Small intestine (tissue), 7 donors: Measurements from ENCODE around the gene RPL6. TPM values are rescaled to one million over a fixed set of nuclear protein-coding genes. Genes with fewer than 3 reads are reported as not detected.

Source experiments
- DNase-seq, 2 donors: peaks; one replicate each; pipeline versions ENCODE4 v3.0.0 to v3.0.0-alpha.2; 2013
- FAIRE-seq: peaks from 2 replicates; lab custom pipeline; 2012; peaks lifted over from hg19 to GRCh38; lab: Jason Lieb, UNC
- H3K27ac ChIP-seq, 3 donors: one replicate each; pipeline ENCODE4 v1.5.1; 2013; ENCODE audit warnings: low read length in 2 of 3, mild to moderate bottlenecking in 2 of 3, control low read depth in 1 of 3, inconsistent platforms in 1 of 3, low read depth in 1 of 3, moderate library complexity in 1 of 3
- H3K27me3 ChIP-seq, 3 donors: one replicate each; pipeline ENCODE4 v1.6.1; 2013; ENCODE audit warnings: low read length in 3 of 3, inconsistent platforms in 1 of 3; ENCODE audit not compliant: control insufficient read depth in 3 of 3, insufficient read depth in 3 of 3
- H3K36me3 ChIP-seq, 3 donors: one replicate each; pipeline ENCODE4 v1.6.1; 2013; ENCODE audit warnings: low read length in 3 of 3, inconsistent platforms in 1 of 3, low read depth in 1 of 3, mild to moderate bottlenecking in 1 of 3, moderate library complexity in 1 of 3; ENCODE audit not compliant: control insufficient read depth in 3 of 3, insufficient read depth in 2 of 3
- H3K4me1 ChIP-seq, 3 donors: one replicate each; pipeline ENCODE4 v1.6.1; 2013; ENCODE audit warnings: low read length in 2 of 3, inconsistent platforms in 1 of 3, low read depth in 1 of 3, mild to moderate bottlenecking in 1 of 3, moderate library complexity in 1 of 3; ENCODE audit not compliant: control insufficient read depth in 3 of 3, insufficient read depth in 2 of 3
- H3K4me3 ChIP-seq, 3 donors: one replicate each; pipeline ENCODE4 v1.5.1; 2013; ENCODE audit warnings: low read length in 3 of 3, control low read depth in 1 of 3, inconsistent platforms in 1 of 3, low read depth in 1 of 3, mild to moderate bottlenecking in 1 of 3, moderate library complexity in 1 of 3
- H3K9me3 ChIP-seq, 2 donors: one replicate each; pipeline ENCODE4 v1.6.1; 2013; ENCODE audit warnings: low read depth in 1 of 2, low read length in 1 of 2; ENCODE audit not compliant: control insufficient read depth in 2 of 2, insufficient read depth in 1 of 2
- WGBS, 3 donors: extraction: QIAGEN DNeasy Blood & Tissue Kit; methylation state at CpG; one replicate each; pipeline ENCODE4 v1.1.7; 2013; 5-methylcytosine and 5-hydroxymethylcytosine counted together
- polyA plus RNA-seq, 4 donors: library from polyadenylated mRNA; stranded (reverse) in 3 of 4; unstranded in 1 of 4; fragments of 200-250 nt in 3 of 4; fragments of 120-200 nt in 1 of 4; gene quantifications; one replicate each; pipeline versions ENCODE4 v1.2.1 to v1.2.3, GENCODE V29; 2013
- donor health status: healthy with polysubstance abuse.
- donor health status: control.
- donor health status: control.
- donor health status: Bipolar disorder and iron deficiency.
- donor health status: healthy.

RPL6 gene
- polyA plus RNA-seq, 4 donors = 1,016 to 2,257 (median 1,951) TPM

DNA sequence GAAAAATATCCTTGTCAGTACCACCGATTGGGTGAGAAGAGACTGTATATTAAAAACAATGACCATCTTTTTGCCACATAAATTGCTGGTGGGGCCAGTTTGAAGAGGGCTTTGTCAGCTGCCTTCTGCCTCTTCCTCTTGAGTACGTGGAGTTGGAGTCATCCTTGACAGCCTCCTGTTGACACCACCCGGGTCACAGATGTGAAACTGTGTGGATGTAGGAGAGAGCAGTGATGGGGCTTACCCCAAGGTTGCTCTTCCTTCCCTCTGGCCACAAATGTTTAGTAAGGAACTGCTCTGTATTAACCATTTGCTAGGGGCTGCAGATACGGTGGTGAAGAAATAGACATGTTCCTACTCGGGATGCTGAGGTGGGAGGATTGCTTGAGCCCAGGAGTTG lies 21.5 kb upstream of the RPL6 start:
- Histone ChIP-seq H3K27me3 (no peaks in the 10 kb centered on the region), H3K27ac (no peak overlapping the region), H3K4me3 (no peak overlapping the region), H3K4me1 (no peaks in the 10 kb centered on the region), H3K9me3 (no peaks in the 10 kb centered on the region), H3K36me3 (peaks cover 0 to 7% (median 2%) of the 10 kb centered on the region in 3 donors)
- FAIRE-seq (no peak), DNase-seq (no peak)
- 79 to 86% (median 84%) methylated on average over 5 of the region's 5 CpGs for WGBS, 3 donors

DNA sequence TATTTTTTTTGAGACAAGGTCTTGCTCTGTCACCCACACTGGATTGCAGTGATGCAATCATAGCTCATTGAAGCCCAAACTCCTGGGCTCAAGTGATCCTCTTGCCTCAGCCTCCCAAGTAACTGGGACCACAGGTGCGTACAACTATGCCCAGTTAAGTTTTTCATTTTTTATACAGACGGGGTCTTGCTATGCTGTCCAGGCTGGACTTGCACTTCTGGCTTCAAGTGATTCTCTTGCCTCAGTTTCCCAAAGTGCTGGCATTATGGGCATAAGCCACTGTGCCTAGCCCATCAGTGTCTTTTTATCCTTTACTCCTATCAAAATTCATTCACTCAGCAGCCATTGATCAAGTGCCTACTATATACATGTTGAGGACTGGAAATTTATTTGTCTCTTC lies 18.4 kb upstream of the RPL6 start:
- FAIRE-seq = no peak
- H3K4me3 ChIP-seq = no peak overlapping the region
- H3K27ac ChIP-seq = no peak overlapping the region
- H3K27me3 ChIP-seq = no peaks in the 10 kb centered on the region
- no peak for DNase-seq
- H3K9me3 ChIP-seq = no peaks in the 10 kb centered on the region
- H3K36me3 ChIP-seq = peaks cover 0 to 7% (median 2%) of the 10 kb centered on the region in 3 donors
- WGBS, 3 donors = 98% methylated on average over 2 of the region's 2 CpGs
- peaks cover 0 to 3% (median 0%) of the 10 kb centered on the region in 3 donors for H3K4me1 ChIP-seq

DNA sequence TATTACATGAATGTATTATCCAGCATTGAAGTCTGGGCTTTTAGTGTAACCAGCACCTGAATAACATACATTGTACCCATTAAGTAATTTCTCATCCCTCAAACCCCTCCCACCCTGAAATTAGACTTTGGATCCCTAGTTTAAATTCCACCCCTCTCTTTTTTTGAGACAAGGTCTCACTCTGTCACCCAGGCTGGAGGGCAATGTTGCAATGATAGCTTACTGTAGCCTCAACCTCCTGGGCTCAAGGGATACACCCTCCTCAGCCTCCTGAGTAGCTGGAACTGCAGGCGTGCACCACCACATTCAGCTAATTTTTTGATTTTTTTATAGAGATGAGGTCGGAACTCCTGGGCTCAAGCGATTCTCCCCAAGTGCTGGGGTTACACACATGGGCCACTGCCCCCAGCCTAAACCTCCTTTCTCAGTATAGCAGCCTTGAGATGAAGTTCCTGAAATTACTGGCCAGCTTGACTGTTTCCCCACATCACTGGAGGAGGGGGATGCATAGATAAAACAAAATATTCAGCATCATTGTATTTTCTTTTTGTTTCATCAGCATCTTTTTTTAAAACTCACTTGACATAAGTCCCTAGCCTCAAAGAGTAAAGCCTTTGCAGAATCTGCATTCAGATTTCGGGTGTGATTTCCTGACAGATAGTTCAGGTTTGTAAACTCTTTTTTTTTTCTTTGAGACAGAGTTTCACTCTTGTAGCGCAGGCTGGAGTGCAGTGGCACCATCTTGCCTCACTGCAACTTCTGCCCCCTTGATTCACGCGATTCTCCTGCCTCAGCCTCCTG lies 16.4 kb upstream of the RPL6 start:
- WGBS, 3 donors = 86 to 94% (median 93%) methylated on average over 7 of the region's 7 CpGs
- DNase-seq (no peak), FAIRE-seq (no peak)
- Histone ChIP-seq H3K27ac (no peak overlapping the region), H3K27me3 (no peaks in the 10 kb centered on the region), H3K36me3 (peaks cover 0 to 7% (median 2%) of the 10 kb centered on the region in 3 donors), H3K4me3 (no peak overlapping the region), H3K4me1 (peaks cover 0 to 5% (median under 1%) of the 10 kb centered on the region in 3 donors), H3K9me3 (no peaks in the 10 kb centered on the region)

DNA sequence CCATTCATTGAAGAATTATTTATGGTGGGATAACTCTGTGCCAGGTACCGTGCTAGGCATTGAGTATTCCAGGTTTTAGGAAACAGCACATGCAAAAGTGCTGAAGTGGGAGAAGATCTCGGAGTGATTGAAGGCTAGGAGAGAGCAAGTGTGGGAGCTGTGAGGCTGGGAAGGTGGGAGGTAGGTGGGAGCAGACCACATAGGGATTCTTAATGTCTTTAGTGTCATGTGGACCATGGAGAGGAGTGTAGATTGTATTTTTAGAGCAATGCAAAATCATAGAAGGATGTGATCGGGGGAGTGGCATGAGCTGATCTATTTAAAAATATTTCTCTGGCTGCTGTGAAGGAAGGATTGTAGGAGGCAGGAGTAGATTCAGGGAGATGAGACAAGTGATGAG lies 14.7 kb upstream of the RPL6 start:
- WGBS, 3 donors = 90 to 95% (median 92%) methylated on average over 3 of the region's 3 CpGs
- peaks cover 0 to 10% (median 3%) of the 10 kb centered on the region in 3 donors for H3K4me1 ChIP-seq

DNA sequence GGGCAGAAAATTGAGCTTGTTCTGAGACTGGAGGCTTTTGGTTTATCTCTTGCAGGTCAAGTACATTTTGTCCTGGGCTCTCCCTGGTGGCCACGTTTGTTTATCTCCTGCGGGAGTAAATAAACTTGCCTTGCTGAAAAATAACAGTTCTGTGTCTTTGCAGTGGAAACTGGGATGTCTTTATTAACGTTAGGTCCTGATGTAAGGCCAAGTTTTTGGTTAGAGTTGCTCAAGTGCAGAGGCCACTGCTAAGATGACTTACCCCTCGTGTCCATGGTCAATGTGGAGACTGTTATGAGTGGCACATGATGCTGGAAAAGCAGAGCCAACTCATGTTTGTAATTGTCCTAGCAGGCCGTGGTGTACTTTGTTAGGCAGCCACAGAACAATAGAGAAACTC lies 13.1 kb upstream of the RPL6 start:
- 60 to 69% (median 68%) methylated on average over 5 of the region's 5 CpGs for WGBS, 3 donors
- H3K27ac ChIP-seq = no peak overlapping the region
- no peak for FAIRE-seq

More for the DNA sequence above, 14.7 kb upstream of the RPL6 start:
- Histone ChIP-seq H3K4me3 (no peak overlapping the region), H3K27me3 (no peaks in the 10 kb centered on the region), H3K27ac (no peak overlapping the region), H3K36me3 (peaks cover 0 to 5% (median 0%) of the 10 kb centered on the region in 3 donors), H3K9me3 (no peaks in the 10 kb centered on the region)
- no peak for DNase-seq
- FAIRE-seq = no peak

GRCh38 chr12:112421363-112421762 lies 12.0 kb upstream of the RPL6 start:
- H3K9me3 ChIP-seq = no peaks in the 10 kb centered on the region
- FAIRE-seq (no peak), DNase-seq (no peak)
- no peak overlapping the region for H3K27ac ChIP-seq
- peaks cover 0 to 10% (median 3%) of the 10 kb centered on the region in 3 donors for H3K4me1 ChIP-seq
- WGBS, 3 donors = 92 to 100% (median 95%) methylated on average over 1 of the region's 1 CpG
- H3K27me3 ChIP-seq = no peaks in the 10 kb centered on the region
- no peak overlapping the region for H3K4me3 ChIP-seq
- peaks cover 0 to 5% (median 0%) of the 10 kb centered on the region in 3 donors for H3K36me3 ChIP-seq

More for the DNA sequence above, 13.1 kb upstream of the RPL6 start:
- DNase-seq = no peak
- H3K9me3 ChIP-seq = no peaks in the 10 kb centered on the region
- peaks cover 0 to 5% (median 0%) of the 10 kb centered on the region in 3 donors for H3K36me3 ChIP-seq
- no peak overlapping the region for H3K4me3 ChIP-seq
- no peaks in the 10 kb centered on the region for H3K27me3 ChIP-seq
- H3K4me1 ChIP-seq = peaks cover 0 to 10% (median 3%) of the 10 kb centered on the region in 3 donors

DNA sequence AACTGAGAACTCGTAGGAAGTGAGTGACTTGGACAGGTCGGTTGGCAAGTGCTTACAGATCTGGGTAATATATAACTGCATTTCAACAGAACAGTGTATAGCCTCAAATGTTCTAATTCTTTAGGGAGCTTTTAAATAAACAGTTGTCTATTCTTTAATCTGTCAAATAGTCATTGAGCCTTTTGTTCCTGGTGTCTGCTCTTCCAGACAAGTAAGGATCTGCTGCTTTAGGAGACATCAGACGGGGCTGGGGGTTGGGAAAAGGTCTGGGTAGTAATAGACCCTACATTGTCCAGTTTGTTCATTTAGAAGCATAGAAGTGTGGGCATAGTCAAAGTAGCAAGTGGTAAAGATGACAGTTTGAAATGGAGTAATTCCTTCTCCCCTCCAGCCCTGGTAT lies 11.3 kb upstream of the RPL6 start:
- peaks cover 0 to 10% (median 3%) of the 10 kb centered on the region in 3 donors for H3K4me1 ChIP-seq
- H3K27ac ChIP-seq = no peak overlapping the region
- no peaks in the 10 kb centered on the region for H3K9me3 ChIP-seq
- H3K36me3 ChIP-seq = peaks cover 0 to 1% (median 0%) of the 10 kb centered on the region in 3 donors
- WGBS, 3 donors = 56 to 71% (median 56%) methylated on average over 3 of the region's 3 CpGs
- no peak for DNase-seq
- H3K4me3 ChIP-seq = no peak overlapping the region
- FAIRE-seq = no peak
- H3K27me3 ChIP-seq = no peaks in the 10 kb centered on the region

- FAIRE-seq (no peak), DNase-seq (peak; percentile 56 to 84)
- Histone ChIP-seq H3K36me3 (no peaks in the 10 kb centered on the region), H3K27ac (peak overlapping the region; percentile 89 to 97 (median 94)), H3K9me3 (no peaks in the 10 kb centered on the region), H3K4me3 (peak overlapping the region; percentile 87 to 98 (median 88)), H3K4me1 (peaks cover 0 to 10% (median 3%) of the 10 kb centered on the region in 3 donors), H3K27me3 (no peaks in the 10 kb centered on the region)
- 1 to 4% (median 3%) methylated on average over 27 to 31 of the region's 31 CpGs for WGBS, 3 donors
Measured at GRCh38 chr12:112419297-112420133, 10.1 kb upstream of the RPL6 start.
